HL-60 (cell line): ENCODE data around the gene ZNF675.
"Not testable (repeated sequence)": the region's sequence is repeated elsewhere in the genome, so short reads cannot be mapped to it uniquely, and the experiment has no call there.

Experiments used
- DNase-seq, 2 experiments: peaks; one replicate each; pipeline ENCODE4 v3.0.0-alpha.2; 2010 to 2020; ENCODE audit warnings: low read depth in 1 of 2, low spot score in 1 of 2
- H3K27ac ChIP-seq: fragments of 250-450 bp; sonication (Bioruptor Pico); replicated peaks from 2 replicates; pipeline ENCODE4 v1.5.1; 2020; ENCODE audit warnings: mild to moderate bottlenecking, moderate library complexity
- H3K27me3 ChIP-seq: fragments of 250-450 bp; sonication (Bioruptor Pico); 2 replicates; pipeline ENCODE4 v1.5.1; 2021; ENCODE audit warnings: mild to moderate bottlenecking, moderate library complexity; ENCODE audit not compliant: insufficient read depth, poor library complexity, severe bottlenecking
- H3K4me3 ChIP-seq: replicated peaks from 2 replicates; pipeline ENCODE4 v1.5.1; 2011; ENCODE audit warnings: mild to moderate bottlenecking, control low read depth, low read length; ENCODE audit not compliant: insufficient read depth
- GABPA ChIP-seq: IDR thresholded peaks from 2 replicates; pipeline ENCODE4 v1.6.1; 2012; ENCODE audit warnings: low read depth
- POLR2AphosphoS5 ChIP-seq: IDR thresholded peaks from 2 replicates; pipeline ENCODE4 v1.6.1; 2012; ENCODE audit warnings: low read depth
- SPI1 ChIP-seq: IDR thresholded peaks from 2 replicates; pipeline ENCODE4 v1.6.1; 2012; ENCODE audit warnings: low read depth, mild to moderate bottlenecking, borderline replicate concordance
- long read RNA-seq: library from polyadenylated mRNA; unstranded; transcript quantifications from one replicate; pipeline ENCODE4 v2.0.0, GENCODE V29; 2020
- TF ChIP-seq, protein P1 (sequence below): IDR thresholded peaks from one replicate; pipeline ENCODE4 v1.5.1; 2011; ENCODE audit warnings: low read length, control low read depth, inconsistent platforms; ENCODE audit not compliant: insufficient read depth
- TF ChIP-seq, protein P2 (sequence below): IDR thresholded peaks from 2 replicates; pipeline ENCODE4 v1.6.1; 2012; ENCODE audit warnings: low read depth; ENCODE audit not compliant: insufficient replicate concordance

The ZNF675 gene
- long read RNA-seq, full-length matches to known transcripts: 66 of 74 reads
- long read RNA-seq, partial matches to known transcripts: 0 of 74 reads
- long read RNA-seq, other reads (novel, unspliced or antisense): 8 of 74 reads

DNA sequence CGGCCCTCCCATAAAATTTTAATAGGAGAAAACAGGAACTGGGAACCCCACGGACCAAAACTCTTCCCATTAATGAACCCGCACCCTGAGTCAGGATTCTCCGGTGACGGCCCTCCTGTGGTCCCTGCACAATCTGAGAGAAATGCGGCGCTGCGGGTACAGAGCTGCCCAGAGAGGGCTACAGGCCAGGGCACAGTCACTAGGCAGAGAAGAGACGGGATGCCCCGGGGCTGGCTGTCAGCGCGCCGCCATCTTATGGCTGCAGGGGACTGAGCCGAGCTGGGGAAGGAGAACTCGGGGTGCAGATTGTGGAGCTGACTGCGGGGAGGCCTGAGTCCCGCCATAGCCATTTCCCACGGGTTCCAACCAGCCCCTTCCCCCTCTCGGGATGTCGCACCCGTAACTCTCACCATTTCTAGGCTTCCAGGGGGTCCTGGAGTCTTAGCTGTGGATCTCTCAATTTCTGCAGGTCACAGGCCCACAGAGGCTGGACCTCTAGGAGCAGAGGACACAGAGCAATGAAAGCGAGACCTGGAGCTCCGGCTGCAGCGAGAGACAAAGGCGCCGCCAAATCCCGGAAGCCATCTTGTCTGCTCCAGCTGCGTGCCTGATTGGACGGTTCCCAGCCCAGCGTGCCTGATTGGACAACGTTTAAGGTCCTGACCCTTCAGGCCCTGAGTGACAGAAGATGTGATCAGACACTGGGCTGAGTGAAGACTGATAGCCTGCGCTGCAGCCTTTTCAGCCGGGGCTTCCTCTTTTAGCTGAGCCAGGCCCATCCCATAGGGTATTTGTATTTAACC lies at the start of gene ZNF675:
ZNF675 (minus strand) TSS at position 592 of the 803 bp plus-strand sequence; CDS start at position 413, 179 bp downstream.
- Histone ChIP-seq H3K27ac (peak within 1 kb of the TSS; percentile 87), H3K27me3 (no peaks in the 10 kb centered on the region), H3K4me3 (peak within 1 kb of the TSS; percentile 62)
- TF ChIP-seq, protein P1, sequence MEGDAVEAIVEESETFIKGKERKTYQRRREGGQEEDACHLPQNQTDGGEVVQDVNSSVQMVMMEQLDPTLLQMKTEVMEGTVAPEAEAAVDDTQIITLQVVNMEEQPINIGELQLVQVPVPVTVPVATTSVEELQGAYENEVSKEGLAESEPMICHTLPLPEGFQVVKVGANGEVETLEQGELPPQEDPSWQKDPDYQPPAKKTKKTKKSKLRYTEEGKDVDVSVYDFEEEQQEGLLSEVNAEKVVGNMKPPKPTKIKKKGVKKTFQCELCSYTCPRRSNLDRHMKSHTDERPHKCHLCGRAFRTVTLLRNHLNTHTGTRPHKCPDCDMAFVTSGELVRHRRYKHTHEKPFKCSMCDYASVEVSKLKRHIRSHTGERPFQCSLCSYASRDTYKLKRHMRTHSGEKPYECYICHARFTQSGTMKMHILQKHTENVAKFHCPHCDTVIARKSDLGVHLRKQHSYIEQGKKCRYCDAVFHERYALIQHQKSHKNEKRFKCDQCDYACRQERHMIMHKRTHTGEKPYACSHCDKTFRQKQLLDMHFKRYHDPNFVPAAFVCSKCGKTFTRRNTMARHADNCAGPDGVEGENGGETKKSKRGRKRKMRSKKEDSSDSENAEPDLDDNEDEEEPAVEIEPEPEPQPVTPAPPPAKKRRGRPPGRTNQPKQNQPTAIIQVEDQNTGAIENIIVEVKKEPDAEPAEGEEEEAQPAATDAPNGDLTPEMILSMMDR: no peak
- TF ChIP-seq POLR2AphosphoS5: peak; percentile 82
- peak; percentile 86 for TF ChIP-seq SPI1
- no peak for TF ChIP-seq GABPA
- TF ChIP-seq, protein P2, sequence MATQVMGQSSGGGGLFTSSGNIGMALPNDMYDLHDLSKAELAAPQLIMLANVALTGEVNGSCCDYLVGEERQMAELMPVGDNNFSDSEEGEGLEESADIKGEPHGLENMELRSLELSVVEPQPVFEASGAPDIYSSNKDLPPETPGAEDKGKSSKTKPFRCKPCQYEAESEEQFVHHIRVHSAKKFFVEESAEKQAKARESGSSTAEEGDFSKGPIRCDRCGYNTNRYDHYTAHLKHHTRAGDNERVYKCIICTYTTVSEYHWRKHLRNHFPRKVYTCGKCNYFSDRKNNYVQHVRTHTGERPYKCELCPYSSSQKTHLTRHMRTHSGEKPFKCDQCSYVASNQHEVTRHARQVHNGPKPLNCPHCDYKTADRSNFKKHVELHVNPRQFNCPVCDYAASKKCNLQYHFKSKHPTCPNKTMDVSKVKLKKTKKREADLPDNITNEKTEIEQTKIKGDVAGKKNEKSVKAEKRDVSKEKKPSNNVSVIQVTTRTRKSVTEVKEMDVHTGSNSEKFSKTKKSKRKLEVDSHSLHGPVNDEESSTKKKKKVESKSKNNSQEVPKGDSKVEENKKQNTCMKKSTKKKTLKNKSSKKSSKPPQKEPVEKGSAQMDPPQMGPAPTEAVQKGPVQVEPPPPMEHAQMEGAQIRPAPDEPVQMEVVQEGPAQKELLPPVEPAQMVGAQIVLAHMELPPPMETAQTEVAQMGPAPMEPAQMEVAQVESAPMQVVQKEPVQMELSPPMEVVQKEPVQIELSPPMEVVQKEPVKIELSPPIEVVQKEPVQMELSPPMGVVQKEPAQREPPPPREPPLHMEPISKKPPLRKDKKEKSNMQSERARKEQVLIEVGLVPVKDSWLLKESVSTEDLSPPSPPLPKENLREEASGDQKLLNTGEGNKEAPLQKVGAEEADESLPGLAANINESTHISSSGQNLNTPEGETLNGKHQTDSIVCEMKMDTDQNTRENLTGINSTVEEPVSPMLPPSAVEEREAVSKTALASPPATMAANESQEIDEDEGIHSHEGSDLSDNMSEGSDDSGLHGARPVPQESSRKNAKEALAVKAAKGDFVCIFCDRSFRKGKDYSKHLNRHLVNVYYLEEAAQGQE: peak; percentile 53
- peak; percentile 85 to 93 for DNase-seq

DNA sequence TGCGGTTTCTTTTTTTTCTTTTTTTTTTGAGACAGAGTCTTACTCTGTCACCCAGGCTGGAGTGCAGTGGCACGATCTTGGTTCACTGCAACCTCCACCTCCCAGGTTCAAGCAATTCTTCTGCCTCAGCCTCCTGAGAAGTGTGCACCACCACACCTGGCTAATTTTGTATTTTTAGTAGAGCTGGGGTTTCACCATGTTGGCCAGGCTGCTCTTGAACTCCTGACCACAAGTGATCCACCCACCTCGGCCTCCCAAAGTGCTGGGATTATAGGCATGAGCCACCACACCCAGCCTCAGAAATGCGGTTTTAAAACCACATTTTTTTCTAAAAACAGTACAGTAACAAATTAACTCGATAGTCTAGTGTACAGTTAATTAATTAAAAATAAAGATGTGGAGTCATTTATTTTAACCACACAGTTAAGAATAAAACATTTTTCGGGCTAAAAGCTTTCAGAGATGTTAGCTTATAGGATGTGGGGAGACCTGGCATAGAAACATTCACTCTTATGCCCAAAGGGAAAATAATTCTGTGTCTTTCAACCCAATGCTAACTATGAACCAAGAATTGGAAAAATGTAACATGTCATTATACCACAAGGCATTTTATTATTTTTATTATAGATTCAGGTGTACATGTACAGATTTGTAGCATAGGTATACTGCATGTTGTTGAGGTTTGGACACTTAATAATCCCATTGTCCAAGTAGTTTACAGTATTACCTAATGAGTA lies 43.9 kb upstream of the ZNF675 start:
- not testable (repeated sequence) for DNase-seq, H3K27ac ChIP-seq, H3K27me3 ChIP-seq, H3K4me3 ChIP-seq

DNA sequence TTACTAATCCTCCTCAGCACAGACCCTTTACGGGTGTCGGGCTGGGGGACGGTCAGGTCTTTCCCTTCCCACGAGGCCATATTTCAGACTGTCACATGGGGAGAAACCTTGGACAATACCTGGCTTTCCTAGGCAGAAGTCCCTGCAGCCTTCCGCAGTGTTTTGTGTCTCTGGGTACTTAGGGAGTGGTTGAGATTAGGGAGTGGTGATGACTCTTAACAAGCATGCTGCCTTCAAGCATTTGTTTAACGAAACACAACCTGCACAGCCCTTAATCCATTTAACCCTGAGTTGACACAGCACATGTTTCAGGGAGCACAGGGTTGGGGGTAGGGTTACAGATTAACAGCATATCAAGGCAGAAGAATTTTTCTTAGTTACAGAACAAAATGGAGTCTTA lies 37.1 kb upstream of the ZNF675 start:
- H3K27me3 ChIP-seq, H3K27ac ChIP-seq, H3K4me3 ChIP-seq, DNase-seq: not testable (repeated sequence)

DNA sequence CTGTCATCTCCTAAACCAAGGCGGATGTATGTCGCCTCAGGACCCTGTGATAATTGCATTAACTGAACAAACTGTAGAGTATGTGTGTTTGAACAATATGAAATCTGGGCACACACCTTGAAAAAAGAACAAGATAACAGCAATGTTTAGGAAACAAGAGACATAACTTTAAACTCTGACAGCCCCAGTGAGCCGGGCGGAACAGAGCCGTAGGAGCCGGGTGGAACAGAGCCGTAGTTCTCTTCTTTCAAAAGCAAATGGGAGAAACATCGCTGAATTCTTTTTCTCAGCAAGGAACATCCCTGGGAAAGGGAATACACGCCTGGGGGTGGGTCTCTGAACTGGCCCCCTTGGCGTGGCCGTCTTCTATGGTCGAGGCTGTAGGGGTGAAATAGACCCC lies 31.8 kb upstream of the ZNF675 start:
- Histone ChIP-seq H3K27ac (no peak overlapping the region), H3K4me3 (no peak overlapping the region), H3K27me3 (no peaks in the 10 kb centered on the region)
- no peak for DNase-seq
- TF ChIP-seq SPI1 (no peak), POLR2AphosphoS5 (no peak), GABPA (no peak)
- TF ChIP-seq, protein P1: no peak
- TF ChIP-seq, protein P2: no peak
